ENCODE results near the gene CYP4A11. TPM values are rescaled to one million over a fixed set of nuclear protein-coding genes. Genes with fewer than 3 reads are reported as not detected.

Gene CYP4A11, protein sequence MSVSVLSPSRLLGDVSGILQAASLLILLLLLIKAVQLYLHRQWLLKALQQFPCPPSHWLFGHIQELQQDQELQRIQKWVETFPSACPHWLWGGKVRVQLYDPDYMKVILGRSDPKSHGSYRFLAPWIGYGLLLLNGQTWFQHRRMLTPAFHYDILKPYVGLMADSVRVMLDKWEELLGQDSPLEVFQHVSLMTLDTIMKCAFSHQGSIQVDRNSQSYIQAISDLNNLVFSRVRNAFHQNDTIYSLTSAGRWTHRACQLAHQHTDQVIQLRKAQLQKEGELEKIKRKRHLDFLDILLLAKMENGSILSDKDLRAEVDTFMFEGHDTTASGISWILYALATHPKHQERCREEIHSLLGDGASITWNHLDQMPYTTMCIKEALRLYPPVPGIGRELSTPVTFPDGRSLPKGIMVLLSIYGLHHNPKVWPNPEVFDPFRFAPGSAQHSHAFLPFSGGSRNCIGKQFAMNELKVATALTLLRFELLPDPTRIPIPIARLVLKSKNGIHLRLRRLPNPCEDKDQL
- total RNA-seq: not detected in 2 replicates

DNA sequence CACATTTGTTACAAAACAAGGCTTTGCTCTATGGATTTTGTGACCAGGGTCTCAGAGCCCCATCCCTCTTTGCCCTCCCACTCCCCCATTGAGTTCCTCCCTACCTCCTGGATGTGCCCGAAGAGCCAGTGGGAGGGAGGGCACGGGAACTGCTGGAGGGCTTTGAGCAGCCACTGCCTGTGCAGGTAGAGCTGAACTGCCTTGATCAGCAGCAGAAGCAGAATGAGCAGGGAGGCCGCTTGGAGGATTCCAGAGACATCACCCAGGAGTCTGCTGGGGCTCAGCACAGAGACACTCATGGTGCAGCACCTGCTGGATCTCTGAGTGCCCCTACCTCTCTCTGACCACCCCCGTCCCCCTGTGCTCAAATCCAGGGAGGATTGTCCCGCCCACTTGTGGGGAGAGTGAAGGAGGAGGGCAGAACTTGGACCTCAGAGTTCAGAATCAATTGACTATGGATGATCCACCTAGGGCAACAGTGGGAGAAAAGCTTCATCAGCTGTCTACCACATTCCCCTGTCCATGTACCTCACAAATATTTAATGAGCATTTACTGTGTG, at the start of gene CYP4A11:
CYP4A11 (minus strand) TSS at position 342 of the 560 bp plus-strand sequence; CDS start at position 299, 43 bp downstream.

Other genes with a start within 250 kb of the CYP4A11 start
- 40.7 and 71.2 TPM in 2 replicates for gene EFCAB14, start 222.4 kb downstream of the CYP4A11 start, total RNA-seq
- gene CYP4B1, start 142.4 kb downstream of the CYP4A11 start, total RNA-seq: 0.72 TPM in 1 of 2 replicates, not detected in the other
- gene CYP4X1, start 82.2 kb upstream of the CYP4A11 start, total RNA-seq: 0.21 TPM in 1 of 2 replicates, not detected in the other
- not detected in 2 replicates for gene CYP4Z1, start 125.8 kb upstream of the CYP4A11 start, total RNA-seq
- not detected in 2 replicates for gene CYP4A22, start 196.0 kb upstream of the CYP4A11 start, total RNA-seq
- 2.3 and 73.0 TPM in 2 replicates for gene PDZK1IP1, start 248.6 kb upstream of the CYP4A11 start, total RNA-seq